ENCODE measurements around the gene CAVIN2.

Gene CAVIN2

GRCh38 chr2:191869781-191870180 lies 22.9 kb upstream of the CAVIN2 start:
- no peak overlapping the region for H3K27ac ChIP-seq
- no peaks in the 10 kb centered on the region for H3K9me3 ChIP-seq
- H3K27me3 ChIP-seq: no peaks in the 10 kb centered on the region
- no peaks in the 10 kb centered on the region for H3K4me1 ChIP-seq (ENCODE audit: control insufficient read depth in 1 of 2, insufficient read depth in 1 of 2, low read depth in 1 of 2, low read length in 1 of 2)
- H3K4me3 ChIP-seq (ENCODE audit: low read depth in 1 of 2, low read length in 1 of 2): no peak overlapping the region
- TF ChIP-seq CTCF (IDR thresholded peaks at IDR 0.05): no peak
- H3K36me3 ChIP-seq: no peaks in the 10 kb centered on the region

DNA sequence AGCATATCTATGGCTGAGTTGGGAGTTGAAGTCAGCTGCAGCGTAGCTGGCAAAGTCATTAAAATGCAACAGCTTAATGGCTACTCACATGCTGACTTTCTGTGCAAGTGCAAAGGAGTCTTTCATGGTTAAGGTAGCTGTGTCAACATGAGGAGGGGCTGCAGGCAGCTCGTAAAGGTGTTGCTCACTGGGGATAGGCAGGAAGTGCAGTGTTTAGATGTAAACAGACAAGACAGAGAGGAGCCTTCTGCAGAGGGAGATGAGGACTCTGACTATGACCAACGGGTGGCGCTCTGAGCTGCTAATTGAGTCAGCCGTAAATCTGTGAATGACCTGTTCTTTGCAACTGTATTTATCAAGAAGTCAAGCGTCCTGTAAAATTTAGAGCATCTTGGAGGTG lies 22.3 kb upstream of the CAVIN2 start:
- no peak overlapping the region for H3K4me3 ChIP-seq (ENCODE audit: low read depth in 1 of 2, low read length in 1 of 2)
- no peaks in the 10 kb centered on the region for H3K4me1 ChIP-seq (ENCODE audit: control insufficient read depth in 1 of 2, insufficient read depth in 1 of 2, low read depth in 1 of 2, low read length in 1 of 2)
- H3K27ac ChIP-seq: no peak overlapping the region
- no peaks in the 10 kb centered on the region for H3K9me3 ChIP-seq
- TF ChIP-seq CTCF (IDR thresholded peaks at IDR 0.05): no peak
- H3K27me3 ChIP-seq: no peaks in the 10 kb centered on the region
- H3K36me3 ChIP-seq: no peaks in the 10 kb centered on the region

DNA sequence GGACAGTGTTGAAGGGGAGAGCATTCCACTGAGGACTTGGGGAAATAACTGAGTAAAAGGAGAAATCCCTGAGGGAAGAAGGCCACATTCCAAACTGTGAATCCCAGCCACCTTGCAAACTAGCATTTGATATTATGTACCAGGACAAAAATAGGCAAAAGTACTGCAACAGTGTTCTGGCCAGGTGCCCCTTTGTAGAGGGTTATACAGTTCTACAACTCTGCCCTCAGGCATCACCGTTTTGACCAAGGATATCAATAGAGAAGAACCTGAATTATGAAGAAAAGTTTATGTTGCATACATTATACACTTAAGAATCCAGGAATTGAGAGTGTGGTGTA lies 20.6 kb upstream of the CAVIN2 start:
- Histone ChIP-seq H3K27ac (no peak overlapping the region), H3K27me3 (no peaks in the 10 kb centered on the region), H3K9me3 (no peaks in the 10 kb centered on the region), H3K4me1 (ENCODE audit: control insufficient read depth in 1 of 2, insufficient read depth in 1 of 2, low read depth in 1 of 2, low read length in 1 of 2) (no peaks in the 10 kb centered on the region), H3K36me3 (no peaks in the 10 kb centered on the region), H3K4me3 (ENCODE audit: low read depth in 1 of 2, low read length in 1 of 2) (no peak overlapping the region)
- TF ChIP-seq CTCF (IDR thresholded peaks at IDR 0.05): no peak

DNA sequence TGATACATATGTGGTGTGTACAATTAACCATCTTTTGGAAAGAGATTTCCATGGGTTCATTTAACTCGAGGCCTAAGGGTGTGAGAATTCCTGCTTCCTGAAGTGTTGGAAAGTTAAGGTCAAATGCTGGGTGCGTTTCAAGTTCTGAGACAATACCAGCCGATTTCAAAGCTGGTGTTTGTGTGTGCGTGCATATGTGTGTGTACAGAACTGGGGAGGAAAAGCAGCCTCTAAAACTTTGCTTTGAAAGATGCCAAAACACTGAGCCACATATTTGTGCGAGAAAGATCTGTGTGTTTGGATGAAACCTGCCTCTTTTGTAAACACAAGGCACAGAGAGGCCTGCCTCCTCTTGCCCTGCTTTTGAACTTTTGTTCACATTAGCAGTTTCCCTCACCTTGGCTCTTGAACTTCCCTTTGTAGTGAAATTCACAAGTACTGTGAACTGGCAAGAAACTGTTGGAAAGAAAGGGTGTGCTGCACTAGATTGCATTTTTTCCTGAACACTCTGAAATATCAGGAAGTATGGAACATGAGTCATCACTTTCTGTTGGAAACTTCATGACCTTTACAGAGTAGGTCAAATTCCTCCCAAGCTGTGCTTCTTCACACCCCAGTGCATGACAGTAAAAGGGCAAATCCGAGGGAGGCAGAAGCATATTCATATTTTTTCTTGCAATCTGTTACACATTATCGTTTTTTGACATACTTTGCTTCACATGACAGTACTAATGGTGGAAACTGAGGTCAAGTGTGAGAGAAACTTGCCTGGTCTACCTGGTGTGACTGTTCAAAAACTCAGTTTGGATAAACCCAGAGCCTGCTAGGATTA lies 20.0 kb upstream of the CAVIN2 start:
- Histone ChIP-seq H3K27ac (no peak overlapping the region), H3K36me3 (no peaks in the 10 kb centered on the region), H3K4me3 (ENCODE audit: low read depth in 1 of 2, low read length in 1 of 2) (no peak overlapping the region), H3K4me1 (ENCODE audit: control insufficient read depth in 1 of 2, insufficient read depth in 1 of 2, low read depth in 1 of 2, low read length in 1 of 2) (no peaks in the 10 kb centered on the region), H3K27me3 (no peaks in the 10 kb centered on the region), H3K9me3 (no peaks in the 10 kb centered on the region)
- TF ChIP-seq CTCF (IDR thresholded peaks at IDR 0.05): no peak

- H3K36me3 ChIP-seq: no peaks in the 10 kb centered on the region
- no peaks in the 10 kb centered on the region for H3K4me1 ChIP-seq (ENCODE audit: control insufficient read depth in 1 of 2, insufficient read depth in 1 of 2, low read depth in 1 of 2, low read length in 1 of 2)
- H3K9me3 ChIP-seq: no peaks in the 10 kb centered on the region
- H3K27me3 ChIP-seq: no peaks in the 10 kb centered on the region
- no peak overlapping the region for H3K4me3 ChIP-seq (ENCODE audit: low read depth in 1 of 2, low read length in 1 of 2)
- no peak overlapping the region for H3K27ac ChIP-seq
- no peak for TF ChIP-seq CTCF (IDR thresholded peaks at IDR 0.05)
Observed at GRCh38 chr2:191866195-191866594, 19.3 kb upstream of the CAVIN2 start.
